Fibroblast of peridontal ligament (primary cell): ENCODE measurements around the gene TCOF1.

ENCODE experiments used
- DNase-seq: peaks from one replicate; pipeline ENCODE4 v3.0.0-alpha.2; 2010; ENCODE audit errors: extremely low read depth

Gene TCOF1

DNA sequence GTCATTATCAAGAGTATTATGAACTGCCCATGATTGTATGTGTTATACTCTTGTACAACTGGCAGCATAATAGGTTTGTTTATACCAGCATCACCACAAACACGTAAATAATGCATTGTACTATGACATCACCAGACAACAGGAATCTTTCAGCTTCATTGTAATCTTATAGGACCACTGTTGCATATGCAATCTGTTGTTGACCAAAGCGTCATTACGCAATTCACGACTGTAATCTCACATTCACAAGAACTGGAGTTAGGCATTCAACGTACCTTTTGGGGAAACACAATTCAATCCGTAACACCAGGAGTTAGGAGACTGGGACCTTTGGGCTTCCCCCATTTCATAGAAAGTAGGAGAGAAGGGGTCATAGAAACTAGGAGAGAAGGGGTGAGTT is 34.4 kb upstream of the TCOF1 start:
- peak; percentile 50 for DNase-seq

DNA sequence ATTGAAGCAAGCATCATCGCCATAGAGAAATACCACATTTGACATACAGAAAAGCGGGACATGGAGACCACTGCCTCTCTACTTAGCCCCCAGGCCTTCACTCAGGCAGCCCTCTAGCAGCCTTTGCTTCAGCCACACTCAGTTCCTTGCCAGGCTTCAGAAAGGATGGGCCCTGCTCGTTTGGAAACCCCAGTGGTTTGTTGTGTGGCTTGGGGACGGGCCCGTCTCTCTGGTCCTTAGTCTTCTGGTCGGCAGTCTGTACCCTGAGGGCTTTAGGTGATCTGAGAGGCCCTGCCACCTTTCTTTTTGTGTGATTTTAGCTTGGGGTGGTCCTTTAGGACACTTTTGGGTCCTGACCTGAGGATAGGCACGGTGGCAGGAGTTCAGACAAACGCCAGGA is 33.7 kb upstream of the TCOF1 start:
- DNase-seq, result no peak

DNA sequence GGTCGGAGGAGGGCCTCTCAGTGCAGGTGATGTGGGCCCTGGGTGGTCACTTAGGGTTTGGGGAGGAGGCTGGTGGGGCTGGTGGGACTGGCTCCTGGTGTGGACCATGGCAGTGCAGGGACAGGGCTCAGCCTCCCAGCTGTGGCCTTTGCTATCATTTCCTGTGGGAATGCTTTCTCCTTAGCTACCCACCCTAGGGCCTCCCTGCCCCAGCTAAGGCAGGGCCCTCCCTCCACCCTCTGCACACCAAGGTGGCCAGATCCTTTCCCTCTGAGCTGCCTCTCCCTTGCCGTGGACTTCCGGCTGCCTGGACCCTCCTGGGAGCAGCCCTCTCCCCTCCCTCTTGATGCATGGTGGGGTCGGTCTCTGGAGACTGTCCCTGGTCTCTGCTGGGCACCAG is 32.1 kb upstream of the TCOF1 start:
- DNase-seq, result no peak

DNA sequence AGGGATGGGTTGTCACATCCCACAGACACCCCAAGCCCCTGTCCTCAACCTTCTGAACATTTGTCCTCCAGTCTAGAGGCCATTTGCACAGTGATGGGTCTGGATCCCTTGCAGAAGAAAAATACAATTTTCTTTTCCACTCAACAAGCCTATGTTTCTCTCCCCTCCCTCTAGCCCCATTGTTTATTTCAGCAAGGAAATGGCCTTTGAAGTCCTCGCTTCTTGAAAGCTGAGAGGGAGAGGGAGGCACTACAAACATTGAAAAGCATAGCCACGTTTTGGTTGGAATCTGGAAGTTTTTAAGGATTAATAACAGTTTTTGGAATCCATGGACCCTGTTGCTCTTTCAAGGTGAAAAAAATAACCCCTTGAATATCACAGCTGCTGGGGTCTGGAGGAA is 30.8 kb upstream of the TCOF1 start:
- DNase-seq, result no peak

DNA sequence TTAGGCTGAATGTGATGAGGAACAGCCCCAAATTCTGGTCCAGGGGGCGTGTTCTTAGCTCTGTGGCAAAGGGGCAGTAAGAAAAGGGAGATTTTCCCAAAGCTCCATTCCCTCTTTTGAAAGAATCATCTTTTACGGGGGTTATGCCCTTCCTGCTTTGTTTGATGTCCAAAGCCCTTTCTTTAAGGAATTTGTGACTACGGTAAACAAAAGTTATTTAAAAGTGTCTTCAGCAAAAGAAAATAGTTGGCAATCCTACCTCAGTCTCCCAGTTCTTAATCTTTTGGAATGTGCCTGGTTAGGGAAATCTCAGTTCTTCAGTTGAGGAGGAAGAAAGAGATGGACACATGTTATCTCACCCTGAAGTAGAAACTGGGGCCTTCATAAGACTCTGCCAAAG is 30.4 kb upstream of the TCOF1 start:
- no peak for DNase-seq

DNA sequence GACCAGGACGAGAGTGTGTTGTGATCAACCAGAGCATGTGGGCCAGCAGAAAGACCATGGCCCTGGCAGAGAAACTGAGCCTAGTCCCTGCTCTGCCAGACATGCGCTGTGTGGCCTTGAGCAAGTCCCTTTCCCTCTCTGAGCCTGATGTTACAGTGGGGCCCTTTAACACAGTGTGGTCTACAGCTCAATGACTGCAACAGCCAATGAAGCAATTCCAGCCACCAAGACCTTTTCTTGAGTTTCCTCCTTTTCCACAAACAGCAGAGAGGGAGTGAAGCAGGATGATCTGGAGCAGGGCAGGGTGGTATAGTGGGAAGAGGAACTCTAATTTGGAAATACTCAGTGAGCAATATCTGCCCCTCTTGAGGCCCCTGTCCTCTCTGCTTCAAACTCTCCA is 29.0 kb upstream of the TCOF1 start:
- no peak for DNase-seq

DNA sequence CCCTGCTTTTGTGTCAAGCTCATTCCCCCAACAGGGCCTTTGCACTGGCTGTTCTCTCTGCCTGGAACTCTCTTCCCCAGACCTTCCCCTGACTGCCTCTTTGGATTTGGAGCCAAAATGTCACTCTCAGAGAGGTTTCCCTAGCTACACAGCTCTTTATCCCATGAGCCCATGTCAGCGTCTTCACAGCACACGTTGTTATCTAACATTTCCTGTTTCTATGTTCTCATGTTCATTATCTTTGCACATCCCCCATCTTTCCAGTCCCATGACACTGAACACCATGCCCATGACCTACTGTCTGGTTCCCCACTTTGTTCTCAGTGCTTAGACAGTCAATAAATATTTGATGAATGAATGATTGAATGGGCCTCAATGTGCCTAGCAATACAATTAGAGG is 28.5 kb upstream of the TCOF1 start:
- no peak for DNase-seq

DNA sequence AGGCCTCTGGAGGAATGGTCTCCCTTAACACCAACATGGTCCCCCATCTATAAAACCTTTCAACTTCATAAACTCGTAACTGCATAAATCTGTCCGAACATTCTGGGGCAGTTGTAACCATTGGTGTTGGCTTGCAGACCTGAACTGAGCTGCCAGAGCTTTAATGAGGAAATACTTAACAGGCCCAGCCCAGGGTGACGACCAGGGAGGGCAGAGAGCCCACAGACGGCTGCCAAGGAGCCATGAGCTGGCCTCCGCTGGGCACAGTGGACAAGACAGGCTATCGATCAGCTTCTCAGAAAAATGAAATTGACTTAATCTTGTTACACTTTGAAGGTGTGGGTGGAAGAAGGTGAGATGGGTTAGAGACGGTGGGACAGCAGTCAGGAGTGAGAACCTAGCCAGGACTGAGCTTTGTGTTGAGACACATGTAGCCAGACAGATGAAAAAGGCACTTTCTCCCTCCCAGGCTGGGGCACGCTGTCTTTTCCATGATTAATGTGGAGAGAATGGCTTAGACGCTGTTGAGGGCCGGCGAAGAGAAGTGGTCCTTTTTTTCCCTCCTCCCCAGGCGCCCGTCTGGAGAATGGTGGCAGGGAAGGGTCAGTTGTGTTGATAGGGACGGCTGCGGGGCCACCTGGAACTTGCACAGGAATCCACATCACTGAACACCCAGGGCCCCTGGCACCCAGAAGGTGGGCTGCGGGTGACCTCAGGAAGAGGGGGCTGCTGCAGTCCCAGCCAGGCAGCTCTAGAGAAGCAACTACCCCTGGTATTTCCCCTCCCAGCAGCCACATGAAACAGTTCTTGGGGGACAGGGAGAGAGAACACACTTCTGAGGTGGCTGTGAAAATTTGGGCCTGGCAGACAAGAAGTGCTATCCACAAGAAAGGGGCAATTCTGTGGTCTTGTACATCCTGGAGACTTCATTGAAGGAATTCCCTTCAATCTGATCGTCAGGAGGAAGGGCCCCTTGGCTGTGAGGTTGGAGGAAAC is 27.3 kb upstream of the TCOF1 start:
- DNase-seq, result no peak

DNA sequence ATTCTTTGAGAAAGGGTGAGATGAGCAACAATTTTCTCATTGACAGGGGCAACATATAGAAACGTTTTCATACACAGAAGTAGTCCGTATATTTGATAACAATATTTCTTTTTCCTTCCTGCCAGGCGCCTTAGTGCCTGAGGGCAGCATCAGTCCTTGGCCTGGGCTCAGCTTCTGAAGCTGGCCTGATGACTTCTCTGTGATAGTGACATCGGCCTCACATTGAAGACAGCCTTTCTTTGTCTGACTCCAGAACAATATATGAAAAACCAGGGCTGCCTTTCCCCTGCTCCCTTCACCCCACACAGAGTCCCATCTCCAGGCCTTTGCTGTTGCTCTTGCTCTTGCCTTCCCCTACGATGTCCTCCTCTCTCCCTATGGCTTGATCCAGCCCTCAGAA is 24.1 kb upstream of the TCOF1 start:
- no peak for DNase-seq

DNA sequence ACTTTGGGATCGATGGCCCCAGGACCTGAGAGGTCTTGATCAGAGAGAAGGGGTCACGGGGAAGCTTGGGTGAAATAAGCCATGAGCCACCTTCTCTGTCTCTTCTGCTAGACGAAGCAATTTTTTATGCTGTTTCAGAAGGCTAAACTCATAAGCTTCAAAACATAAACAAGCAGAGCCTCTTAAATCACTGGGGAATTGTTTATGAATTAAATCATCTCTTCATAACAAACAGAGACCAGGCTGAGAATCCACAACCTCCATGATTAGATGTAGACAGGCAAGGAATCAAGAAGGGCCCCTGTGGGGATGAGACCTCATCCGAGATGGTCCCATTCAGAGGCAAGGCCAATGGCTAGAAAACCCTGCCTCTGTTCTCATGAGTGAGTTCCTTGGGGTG is 21.7 kb upstream of the TCOF1 start:
- no peak for DNase-seq

DNA sequence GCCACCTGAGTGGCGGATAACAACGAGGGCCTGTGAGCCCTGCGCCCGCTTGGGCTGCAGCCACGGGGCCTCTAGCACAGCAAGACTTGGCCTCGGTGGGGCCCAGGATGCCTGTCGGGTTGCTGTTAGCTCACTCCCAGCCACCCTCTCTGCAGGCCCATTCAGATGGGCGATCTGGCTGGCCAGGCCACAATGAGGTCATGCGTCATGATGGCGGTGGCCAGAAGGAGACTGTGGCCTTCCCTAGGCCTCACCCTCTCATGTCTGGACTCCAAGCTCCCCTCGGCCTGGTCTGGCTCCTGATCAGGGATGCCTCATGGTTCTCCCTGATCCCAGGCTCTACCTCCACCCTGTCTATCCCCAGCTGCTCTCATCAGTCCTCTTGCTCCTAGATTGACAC is 19.0 kb upstream of the TCOF1 start:
- DNase-seq, result no peak

DNA sequence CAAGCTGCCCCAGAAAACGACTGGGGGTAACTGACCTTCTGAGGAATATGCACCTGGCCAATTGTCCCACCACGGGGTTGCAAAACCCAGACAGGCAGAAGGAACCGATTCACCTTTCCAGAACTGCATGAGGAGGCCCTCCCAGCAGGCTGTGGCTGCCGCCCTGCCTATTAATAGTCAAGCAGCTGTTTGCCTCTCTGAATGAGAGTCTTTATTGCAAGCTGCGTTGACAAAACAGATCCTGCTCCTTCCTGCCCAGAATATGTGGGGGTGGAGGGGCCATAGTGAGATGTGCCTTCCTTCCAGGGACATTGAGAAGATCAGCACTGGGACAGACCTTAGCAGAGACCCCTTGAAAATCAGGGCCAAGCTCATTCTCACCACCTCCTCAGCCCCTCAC is 18.3 kb upstream of the TCOF1 start:
- DNase-seq, result no peak

DNA sequence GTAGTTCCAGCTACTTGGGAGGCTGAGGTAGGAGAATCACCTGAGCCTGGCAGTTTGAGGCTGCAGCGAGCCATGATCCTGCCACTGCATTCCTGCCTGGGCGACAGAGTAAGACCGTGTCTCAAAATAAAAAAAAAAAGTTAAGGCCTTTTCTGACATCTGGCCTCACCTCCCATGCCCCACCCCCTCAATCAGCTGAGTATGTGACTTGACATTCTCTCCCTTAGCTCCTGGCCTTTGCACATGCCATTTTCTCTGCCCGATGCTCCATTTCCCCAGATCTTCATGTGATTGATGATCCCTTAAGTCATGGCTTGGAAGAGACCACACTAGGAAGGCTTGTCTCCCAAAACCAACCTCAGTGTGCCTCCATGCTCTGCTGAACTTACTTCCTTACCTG is 17.7 kb upstream of the TCOF1 start:
- DNase-seq, result no peak

DNA sequence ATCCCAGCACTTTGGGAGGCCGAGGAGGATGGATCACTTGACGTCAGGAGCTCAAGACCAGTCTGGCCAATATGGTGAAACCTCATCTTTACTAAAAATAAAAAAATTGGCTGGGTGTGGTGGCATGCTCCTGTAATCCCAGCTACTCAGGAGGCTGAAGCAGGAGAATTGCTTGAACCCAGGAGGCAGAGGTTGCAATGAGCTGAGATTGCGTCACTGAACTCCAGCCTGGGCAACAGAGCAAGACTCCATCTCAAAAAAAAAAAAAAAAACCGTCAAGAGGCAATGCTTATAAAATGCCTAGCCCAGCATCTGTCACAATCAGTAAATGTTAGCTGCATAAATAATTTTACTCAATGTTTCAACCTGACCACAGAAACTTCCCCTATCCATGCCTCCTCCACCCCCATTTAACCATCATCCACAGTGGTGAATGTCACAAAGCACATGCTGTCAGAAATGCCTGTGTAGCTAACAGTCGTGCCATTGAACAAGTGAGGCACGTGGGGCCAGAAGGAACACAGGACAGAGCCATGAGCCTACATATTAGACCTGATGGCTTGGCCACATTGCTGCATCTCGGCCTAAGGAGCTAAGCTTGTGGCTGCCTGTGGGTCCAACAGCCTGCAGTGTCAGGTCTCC is 16.8 kb upstream of the TCOF1 start:
- DNase-seq, result no peak

DNA sequence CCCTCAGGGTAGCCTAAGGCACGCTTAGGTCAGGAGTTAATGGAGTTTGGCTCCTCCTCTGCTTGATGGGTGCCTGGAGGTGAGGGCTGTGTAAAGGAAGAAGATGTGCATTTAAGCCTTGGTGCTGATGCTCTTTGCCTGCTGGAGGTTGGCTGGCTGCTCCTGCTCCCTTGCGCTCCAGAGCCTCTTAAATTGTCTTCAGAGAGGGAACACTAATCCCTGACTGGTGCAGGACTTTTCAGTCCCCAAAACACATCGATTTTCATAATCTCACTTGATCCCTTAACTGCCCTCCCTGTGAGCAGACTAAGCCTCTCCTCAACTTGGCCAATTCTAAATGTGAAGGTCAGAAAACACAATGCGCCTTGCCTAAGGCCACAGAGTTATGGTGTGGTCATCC is 16.2 kb upstream of the TCOF1 start:
- no peak for DNase-seq

DNA sequence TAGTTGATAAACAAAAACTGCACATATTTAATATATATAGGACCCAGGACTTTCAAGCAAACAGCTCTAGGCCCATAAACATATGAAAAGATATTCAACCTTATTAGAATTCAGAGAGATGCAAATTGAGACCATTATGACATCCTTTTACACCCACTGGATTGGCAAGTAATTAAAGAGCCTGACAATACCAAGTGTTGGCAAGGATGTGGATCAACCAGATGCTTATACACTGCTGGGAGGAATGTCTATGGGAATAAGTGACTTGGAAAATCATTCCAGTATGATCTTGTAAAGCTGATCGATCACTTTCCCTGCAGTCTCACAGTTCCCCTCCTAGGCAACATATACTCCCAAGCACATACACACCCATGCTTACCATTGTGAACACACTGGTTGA is 15.5 kb upstream of the TCOF1 start:
- DNase-seq, result no peak

DNA sequence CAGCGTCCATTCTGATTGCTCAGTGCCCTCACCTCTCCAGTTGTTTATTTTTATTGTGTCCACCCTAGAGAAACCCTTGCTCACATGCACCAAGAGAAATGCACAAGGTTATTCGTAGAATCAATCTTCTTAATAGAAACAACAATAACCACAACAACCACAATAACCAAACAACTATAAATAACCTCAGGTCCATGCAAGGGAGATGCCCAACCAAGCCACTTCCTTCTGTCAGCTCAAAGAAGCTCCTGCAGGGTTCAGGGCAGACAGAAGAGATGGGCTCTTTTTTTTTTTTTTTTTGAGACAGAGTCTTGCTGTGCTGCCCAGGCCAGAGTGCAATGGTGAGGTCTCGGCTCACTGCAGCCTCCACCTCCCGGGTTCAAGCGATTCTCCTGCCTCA is 14.9 kb upstream of the TCOF1 start:
- no peak for DNase-seq

DNA sequence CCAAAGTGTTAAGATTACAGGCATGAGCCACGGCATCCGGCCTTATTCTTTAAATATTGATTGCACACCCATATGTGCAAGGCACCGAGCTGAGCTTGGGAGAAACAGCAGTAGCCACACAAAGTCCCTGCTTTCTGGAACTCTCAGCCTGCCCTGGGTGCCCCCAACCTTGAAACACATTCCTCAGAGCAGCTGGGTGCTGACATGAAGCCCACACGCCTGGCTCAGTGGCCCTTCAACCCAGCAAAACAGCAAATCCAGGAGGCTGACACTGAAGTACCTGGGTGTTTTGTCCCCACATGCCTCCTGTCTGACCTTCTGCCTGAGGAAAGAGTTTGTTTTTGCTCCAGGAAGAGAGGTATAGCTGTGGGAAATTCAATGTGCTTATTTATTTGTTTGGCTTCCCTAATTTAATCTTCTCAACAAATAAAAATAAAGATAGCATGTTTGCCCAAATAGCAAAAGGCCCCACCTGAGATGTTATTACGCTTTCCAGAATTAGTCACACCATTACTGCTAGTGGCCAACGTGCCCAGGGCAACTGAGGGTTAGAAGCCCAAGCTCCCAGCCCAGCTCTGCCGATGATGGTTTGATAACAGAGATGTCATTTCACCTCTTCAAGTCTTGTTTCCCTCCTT is 13.4 kb upstream of the TCOF1 start:
- no peak for DNase-seq

DNA sequence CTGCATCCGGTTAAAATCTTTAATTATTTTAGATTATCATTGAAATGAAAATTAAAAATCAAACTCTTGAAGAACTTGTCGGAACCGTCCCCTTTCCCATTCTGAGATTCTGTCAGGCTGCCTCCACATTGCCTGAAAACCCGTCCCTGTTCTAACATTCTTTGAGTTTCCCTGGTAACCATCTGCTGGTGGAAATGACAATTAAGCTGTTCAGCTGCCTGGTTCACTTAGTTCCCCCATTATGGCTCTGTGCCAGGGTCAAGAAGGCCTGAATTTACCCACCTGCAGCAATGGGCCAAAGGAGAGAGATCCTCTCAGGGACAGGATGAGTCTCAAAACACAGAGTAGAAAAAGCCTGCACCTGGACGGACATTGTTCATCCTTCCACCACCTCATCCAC is 11.8 kb upstream of the TCOF1 start:
- DNase-seq, result no peak

DNA sequence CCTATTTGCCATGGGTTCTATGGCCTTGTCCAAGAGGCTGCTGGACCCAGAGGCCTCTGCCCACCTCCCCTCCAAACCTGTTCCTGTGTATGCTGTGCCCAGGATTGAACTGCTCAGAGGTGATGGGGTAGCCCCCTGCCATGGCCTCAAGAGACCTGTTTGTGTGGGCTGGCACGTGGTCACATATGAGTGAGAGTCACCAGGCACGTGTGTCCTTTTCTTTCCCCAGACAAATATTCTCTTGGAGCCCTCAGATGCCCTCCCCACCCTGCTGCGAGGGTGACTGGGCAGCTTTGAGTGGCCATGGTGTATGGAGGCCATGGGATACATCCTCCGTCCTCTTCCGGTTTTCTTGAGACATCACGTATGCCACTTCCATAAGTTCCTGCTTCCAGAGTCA is 10.9 kb upstream of the TCOF1 start:
- DNase-seq, result no peak

DNA sequence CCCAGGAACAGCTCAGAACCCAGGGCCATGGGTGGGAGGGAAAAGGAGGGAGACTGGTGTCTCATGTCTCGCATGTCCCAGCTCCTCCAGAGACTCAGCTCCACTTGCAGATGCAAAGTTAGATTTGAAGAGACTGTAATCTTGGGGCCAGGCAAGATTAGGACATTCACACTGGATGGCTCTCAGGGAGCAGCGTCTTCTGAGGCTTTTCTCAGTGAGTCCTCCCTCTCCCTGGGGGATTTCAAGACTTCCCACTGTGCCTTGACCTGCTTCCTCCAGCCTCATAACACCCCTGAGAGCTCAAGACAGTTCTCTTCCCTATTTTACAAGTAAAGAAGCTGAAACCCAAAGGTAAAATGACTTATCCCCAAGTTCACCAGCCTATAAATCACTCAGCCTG is 10.5 kb upstream of the TCOF1 start:
- no peak for DNase-seq

DNA sequence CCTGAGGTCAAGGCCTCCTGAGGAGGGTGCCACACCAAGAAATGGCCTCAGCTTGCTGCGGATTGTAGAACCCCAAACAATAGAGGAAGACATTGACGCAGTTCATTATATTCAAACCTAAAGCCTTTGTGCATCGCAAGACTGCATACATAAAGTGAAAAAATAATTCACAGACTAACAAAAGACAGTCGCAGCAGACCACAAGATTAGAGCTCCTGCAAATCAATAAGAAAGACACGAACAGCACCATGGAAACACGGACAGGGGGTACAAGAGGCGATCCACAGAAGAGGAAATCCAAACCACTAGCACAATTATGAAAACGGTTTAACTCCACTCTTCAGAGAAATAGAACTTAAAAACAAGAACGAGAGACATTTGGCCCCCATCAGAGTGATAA is 10.0 kb upstream of the TCOF1 start:
- DNase-seq, result no peak

DNA sequence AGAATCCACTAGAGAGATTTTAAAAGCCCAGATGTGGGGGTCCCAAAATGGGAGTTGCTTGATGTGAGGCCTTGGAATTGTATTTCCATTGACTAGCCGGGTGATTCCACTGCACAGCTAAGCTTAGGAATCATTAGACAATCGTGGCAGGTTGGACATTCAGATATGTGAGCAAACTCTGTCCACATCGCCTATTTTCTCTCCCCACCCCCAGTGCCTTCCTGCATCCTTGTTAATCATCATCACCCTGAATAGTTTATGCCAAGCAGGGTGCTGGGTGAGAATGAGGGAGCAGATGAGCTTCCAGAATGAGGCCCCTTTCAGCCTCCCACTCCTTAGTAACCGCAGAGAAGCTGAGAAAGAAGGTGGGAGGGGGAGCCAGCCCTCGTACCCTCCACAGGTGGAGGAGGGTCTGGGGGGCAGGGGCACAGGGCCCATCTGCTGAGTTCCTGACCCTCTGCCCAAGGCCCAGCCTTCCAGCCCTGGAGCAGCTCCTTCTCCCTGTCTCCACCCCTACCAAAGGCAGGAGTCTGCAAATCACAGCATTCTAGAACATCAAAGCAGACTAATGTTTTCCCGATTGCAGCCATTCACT is 7.7 kb upstream of the TCOF1 start:
- no peak for DNase-seq
